ENCODE results near the gene SMIM7.

The SMIM7 gene

GRCh38 chr19:16611121-16611520 lies 48.8 kb downstream of the SMIM7 start:
- no peak overlapping the region for H2BK12ac ChIP-seq (ENCODE audit: low read length)
- H3K27ac ChIP-seq (ENCODE audit: low read depth, low read length) = no peak overlapping the region
- H4K12ac ChIP-seq (ENCODE audit: low read depth, low read length) = no peak overlapping the region
- no peak overlapping the region for H3K4me2 ChIP-seq (ENCODE audit: low read length)
- H3K79me1 ChIP-seq (ENCODE audit: low read length) = peaks cover 3% of the 10 kb centered on the region
- no peaks in the 10 kb centered on the region for H3K27me3 ChIP-seq (ENCODE audit: insufficient read depth, low read length)
- no peak overlapping the region for H3K23ac ChIP-seq (ENCODE audit: low read length)
- no peak overlapping the region for H3K18ac ChIP-seq (ENCODE audit: low read length)
- H3K36me3 ChIP-seq (ENCODE audit: control insufficient read depth in 1 of 2, insufficient read depth in 2 of 2, low read length in 2 of 2) = peaks cover 0 to 5% of the 10 kb centered on the region in 2 experiments
- DNase-seq = peak; percentile 50 to 73
- no peak overlapping the region for H2AK5ac ChIP-seq (ENCODE audit: low read length)
- H2BK120ac ChIP-seq (ENCODE audit: insufficient read depth, low read length, poor library complexity) = no peak overlapping the region
- H2BK5ac ChIP-seq (ENCODE audit: low read depth, low read length, poor library complexity) = no peak overlapping the region
- peaks cover 20% of the 10 kb centered on the region for H3K79me2 ChIP-seq (ENCODE audit: control insufficient read depth, insufficient read depth, low read length, poor library complexity)
- H3K9ac ChIP-seq (ENCODE audit: low read length) = no peak overlapping the region
- H3K4ac ChIP-seq (ENCODE audit: low read depth, low read length) = peak overlapping the region; percentile 33
- no peak overlapping the region for H4K8ac ChIP-seq (ENCODE audit: low read depth, low read length)
- no CpG with 5 or more reads among the region's 6 CpGs for WGBS (ENCODE audit: extremely low coverage, insufficient coverage, insufficient read length)
- peaks cover 10 to 12% of the 10 kb centered on the region in 2 experiments for H3K4me1 ChIP-seq (ENCODE audit: control insufficient read depth in 1 of 2, insufficient read depth in 2 of 2, low read length in 2 of 2)
- H4K91ac ChIP-seq (ENCODE audit: low read depth, low read length) = no peak overlapping the region
- H3K14ac ChIP-seq (ENCODE audit: low read length) = no peak overlapping the region
- H3K4me3 ChIP-seq (ENCODE audit: low read depth, low read length) = no peak overlapping the region
- H3K9me3 ChIP-seq (ENCODE audit: insufficient read depth, low read depth, low read length) = no peaks in the 10 kb centered on the region
- H2AFZ ChIP-seq (ENCODE audit: insufficient read depth, low read length, poor library complexity) = no peak overlapping the region

- no peak overlapping the region for H3K18ac ChIP-seq (ENCODE audit: low read length)
- no peak overlapping the region for H4K8ac ChIP-seq (ENCODE audit: low read depth, low read length)
- H3K9me3 ChIP-seq (ENCODE audit: insufficient read depth, low read depth, low read length) = no peaks in the 10 kb centered on the region
- no peak overlapping the region for H3K23ac ChIP-seq (ENCODE audit: low read length)
- no peak overlapping the region for H2BK5ac ChIP-seq (ENCODE audit: low read depth, low read length, poor library complexity)
- no peak for DNase-seq
- no peak overlapping the region for H3K9ac ChIP-seq (ENCODE audit: low read length)
- H3K4me2 ChIP-seq (ENCODE audit: low read length) = no peak overlapping the region
- no peak overlapping the region for H4K12ac ChIP-seq (ENCODE audit: low read depth, low read length)
- no peak overlapping the region for H2BK120ac ChIP-seq (ENCODE audit: insufficient read depth, low read length, poor library complexity)
- H2AK5ac ChIP-seq (ENCODE audit: low read length) = no peak overlapping the region
- H3K79me2 ChIP-seq (ENCODE audit: control insufficient read depth, insufficient read depth, low read length, poor library complexity) = peaks cover 18% of the 10 kb centered on the region
- H3K27ac ChIP-seq (ENCODE audit: low read depth, low read length) = no peak overlapping the region
- H3K14ac ChIP-seq (ENCODE audit: low read length) = no peak overlapping the region
- H2AFZ ChIP-seq (ENCODE audit: insufficient read depth, low read length, poor library complexity) = no peak overlapping the region
- peaks cover 3% of the 10 kb centered on the region for H3K79me1 ChIP-seq (ENCODE audit: low read length)
- no peak overlapping the region for H2BK12ac ChIP-seq (ENCODE audit: low read length)
- H3K4me3 ChIP-seq (ENCODE audit: low read depth, low read length) = no peak overlapping the region
- peak overlapping the region; percentile 38 for H3K4ac ChIP-seq (ENCODE audit: low read depth, low read length)
- peaks cover 0 to 5% of the 10 kb centered on the region in 2 experiments for H3K36me3 ChIP-seq (ENCODE audit: control insufficient read depth in 1 of 2, insufficient read depth in 2 of 2, low read length in 2 of 2)
- no CpG with 5 or more reads among the region's 5 CpGs for WGBS (ENCODE audit: extremely low coverage, insufficient coverage, insufficient read length)
- no peak overlapping the region for H4K91ac ChIP-seq (ENCODE audit: low read depth, low read length)
- no peaks in the 10 kb centered on the region for H3K27me3 ChIP-seq (ENCODE audit: insufficient read depth, low read length)
- H3K4me1 ChIP-seq (ENCODE audit: control insufficient read depth in 1 of 2, insufficient read depth in 2 of 2, low read length in 2 of 2) = peaks cover 3 to 4% of the 10 kb centered on the region in 2 experiments
These were observed 50.3 kb downstream of the SMIM7 start for GRCh38 chr19:16609511-16610200.

- H4K8ac ChIP-seq (ENCODE audit: low read depth, low read length) = no peak overlapping the region
- WGBS (ENCODE audit: extremely low coverage, insufficient coverage, insufficient read length) = no CpG with 5 or more reads among the region's 1 CpG
- H2AK5ac ChIP-seq (ENCODE audit: low read length) = no peak overlapping the region
- DNase-seq = no peak
- no peak overlapping the region for H3K27ac ChIP-seq (ENCODE audit: low read depth, low read length)
- no peak overlapping the region for H3K4me2 ChIP-seq (ENCODE audit: low read length)
- no peak overlapping the region for H4K91ac ChIP-seq (ENCODE audit: low read depth, low read length)
- H3K4me3 ChIP-seq (ENCODE audit: low read depth, low read length) = no peak overlapping the region
- no peak overlapping the region for H3K4ac ChIP-seq (ENCODE audit: low read depth, low read length)
- H3K36me3 ChIP-seq (ENCODE audit: control insufficient read depth in 1 of 2, insufficient read depth in 2 of 2, low read length in 2 of 2) = peaks cover 0 to 4% of the 10 kb centered on the region in 2 experiments
- H4K12ac ChIP-seq (ENCODE audit: low read depth, low read length) = no peak overlapping the region
- H3K18ac ChIP-seq (ENCODE audit: low read length) = no peak overlapping the region
- H3K27me3 ChIP-seq (ENCODE audit: insufficient read depth, low read length) = no peaks in the 10 kb centered on the region
- H3K9me3 ChIP-seq (ENCODE audit: insufficient read depth, low read depth, low read length) = no peaks in the 10 kb centered on the region
- H2AFZ ChIP-seq (ENCODE audit: insufficient read depth, low read length, poor library complexity) = no peak overlapping the region
- H2BK120ac ChIP-seq (ENCODE audit: insufficient read depth, low read length, poor library complexity) = no peak overlapping the region
- no peak overlapping the region for H3K9ac ChIP-seq (ENCODE audit: low read length)
- no peak overlapping the region for H3K23ac ChIP-seq (ENCODE audit: low read length)
- H2BK12ac ChIP-seq (ENCODE audit: low read length) = no peak overlapping the region
- H3K14ac ChIP-seq (ENCODE audit: low read length) = no peak overlapping the region
- no peak overlapping the region for H2BK5ac ChIP-seq (ENCODE audit: low read depth, low read length, poor library complexity)
- H3K79me2 ChIP-seq (ENCODE audit: control insufficient read depth, insufficient read depth, low read length, poor library complexity) = peaks cover 11% of the 10 kb centered on the region
- H3K79me1 ChIP-seq (ENCODE audit: low read length) = no peaks in the 10 kb centered on the region
- H3K4me1 ChIP-seq (ENCODE audit: control insufficient read depth in 1 of 2, insufficient read depth in 2 of 2, low read length in 2 of 2) = no peaks in the 10 kb centered on the region
These were observed 51.6 kb downstream of the SMIM7 start for GRCh38 chr19:16608290-16608739.

GRCh38 chr19:16607819-16608218 lies 52.1 kb downstream of the SMIM7 start:
- no CpG with 5 or more reads among the region's 12 CpGs for WGBS (ENCODE audit: extremely low coverage, insufficient coverage, insufficient read length)
- Histone ChIP-seq H3K4me2 (ENCODE audit: low read length) (no peak overlapping the region), H4K12ac (ENCODE audit: low read depth, low read length) (no peak overlapping the region)

More at GRCh38 chr19:16607819-16608218, 52.1 kb downstream of the SMIM7 start:
- peaks cover 0 to 4% of the 10 kb centered on the region in 2 experiments for H3K36me3 ChIP-seq (ENCODE audit: control insufficient read depth in 1 of 2, insufficient read depth in 2 of 2, low read length in 2 of 2)
- no peak overlapping the region for H3K14ac ChIP-seq (ENCODE audit: low read length)
- H2AK5ac ChIP-seq (ENCODE audit: low read length) = no peak overlapping the region
- no peak overlapping the region for H3K9ac ChIP-seq (ENCODE audit: low read length)
- H2BK12ac ChIP-seq (ENCODE audit: low read length) = no peak overlapping the region
- H3K79me1 ChIP-seq (ENCODE audit: low read length) = no peaks in the 10 kb centered on the region
- H3K9me3 ChIP-seq (ENCODE audit: insufficient read depth, low read depth, low read length) = no peaks in the 10 kb centered on the region
- H3K4me1 ChIP-seq (ENCODE audit: control insufficient read depth in 1 of 2, insufficient read depth in 2 of 2, low read length in 2 of 2) = no peaks in the 10 kb centered on the region
- no peak overlapping the region for H3K23ac ChIP-seq (ENCODE audit: low read length)
- no peak overlapping the region for H2AFZ ChIP-seq (ENCODE audit: insufficient read depth, low read length, poor library complexity)
- H3K27me3 ChIP-seq (ENCODE audit: insufficient read depth, low read length) = no peaks in the 10 kb centered on the region
- no peak overlapping the region for H4K91ac ChIP-seq (ENCODE audit: low read depth, low read length)
- no peak for DNase-seq
- H3K4me3 ChIP-seq (ENCODE audit: low read depth, low read length) = no peak overlapping the region
- H3K79me2 ChIP-seq (ENCODE audit: control insufficient read depth, insufficient read depth, low read length, poor library complexity) = peaks cover 10% of the 10 kb centered on the region
- no peak overlapping the region for H2BK5ac ChIP-seq (ENCODE audit: low read depth, low read length, poor library complexity)
- H4K8ac ChIP-seq (ENCODE audit: low read depth, low read length) = no peak overlapping the region
- peak overlapping the region; percentile 67 for H3K4ac ChIP-seq (ENCODE audit: low read depth, low read length)
- no peak overlapping the region for H2BK120ac ChIP-seq (ENCODE audit: insufficient read depth, low read length, poor library complexity)
- H3K27ac ChIP-seq (ENCODE audit: low read depth, low read length) = no peak overlapping the region
- no peak overlapping the region for H3K18ac ChIP-seq (ENCODE audit: low read length)

Measured in trophoblast cell (in vitro differentiated cells and primary cell).